Astrocyte (in vitro differentiated cells and primary cell): ENCODE measurements around the gene PNPLA3. TPM values are rescaled to one million over a fixed set of nuclear protein-coding genes. Genes with fewer than 3 reads are reported as not detected.

Experiments
- DNase-seq: peaks from one replicate; pipeline ENCODE4 v3.0.0-alpha.2; 2010; ENCODE audit warnings: low read depth
- FAIRE-seq: peaks from 2 replicates; lab custom pipeline; 2011; peaks lifted over from hg19 to GRCh38; lab: Jason Lieb, UNC
- H2AFZ ChIP-seq: 2 replicates; pipeline ENCODE4 v1.6.0; 2012; ENCODE audit warnings: low read depth, low read length, inconsistent platforms
- H3K27ac ChIP-seq: 2 replicates; pipeline ENCODE4 v1.5.1; 2011; ENCODE audit warnings: low read depth, low read length, inconsistent platforms
- H3K27me3 ChIP-seq: 2 replicates; pipeline ENCODE4 v1.6.0; 2011; ENCODE audit warnings: low read length, inconsistent platforms; ENCODE audit not compliant: insufficient read depth
- H3K36me3 ChIP-seq: 2 replicates; pipeline ENCODE4 v1.5.1; 2011; ENCODE audit warnings: low read length, inconsistent platforms; ENCODE audit not compliant: insufficient read depth
- H3K4me1 ChIP-seq: 2 replicates; pipeline ENCODE4 v1.5.1; 2011; ENCODE audit warnings: low read length, inconsistent platforms; ENCODE audit not compliant: insufficient read depth
- H3K4me2 ChIP-seq: 2 replicates; pipeline ENCODE4 v1.6.0; 2012; ENCODE audit warnings: low read length, inconsistent platforms
- H3K4me3 ChIP-seq: 2 replicates; pipeline ENCODE4 v1.5.1; 2011; ENCODE audit warnings: low read depth, mild to moderate bottlenecking, low read length, inconsistent platforms; ENCODE audit not compliant: insufficient read depth
- H3K79me2 ChIP-seq: 2 replicates; pipeline ENCODE4 v1.6.0; 2012; ENCODE audit warnings: mild to moderate bottlenecking, low read length, inconsistent platforms; ENCODE audit not compliant: insufficient read depth
- H3K9ac ChIP-seq: 2 replicates; pipeline ENCODE4 v1.6.0; 2012; ENCODE audit warnings: mild to moderate bottlenecking, low read length, inconsistent platforms
- H3K9me3 ChIP-seq: 2 replicates; pipeline ENCODE4 v1.5.1; 2012; ENCODE audit warnings: low read depth, mild to moderate bottlenecking, low read length, inconsistent platforms; ENCODE audit not compliant: insufficient read depth
- H4K20me1 ChIP-seq: 2 replicates; pipeline ENCODE4 v1.6.0; 2012; ENCODE audit warnings: low read length, inconsistent platforms; ENCODE audit not compliant: insufficient read depth
- H3K27ac Mint-ChIP-seq: one replicate; pipeline ENCODE4 v1.8.0; 2021; ENCODE audit warnings: mild to moderate bottlenecking, mixed read lengths; ENCODE audit not compliant: unreplicated experiment
- H3K27me3 Mint-ChIP-seq: one replicate; pipeline ENCODE4 v1.8.0; 2021; ENCODE audit warnings: low read depth, mixed read lengths; ENCODE audit not compliant: unreplicated experiment
- H3K36me3 Mint-ChIP-seq: one replicate; pipeline ENCODE4 v1.8.0; 2021; ENCODE audit warnings: low read depth, mixed read lengths; ENCODE audit not compliant: unreplicated experiment
- H3K4me1 Mint-ChIP-seq: one replicate; pipeline ENCODE4 v1.8.0; 2021; ENCODE audit warnings: low read depth, mixed read lengths; ENCODE audit not compliant: unreplicated experiment
- H3K4me3 Mint-ChIP-seq: one replicate; pipeline ENCODE4 v1.8.0; 2021; ENCODE audit warnings: mild to moderate bottlenecking, moderate library complexity, mixed read lengths; ENCODE audit not compliant: unreplicated experiment
- H3K9me3 Mint-ChIP-seq: one replicate; pipeline ENCODE4 v1.8.0; 2021; ENCODE audit warnings: mild to moderate bottlenecking, mixed read lengths; ENCODE audit not compliant: unreplicated experiment
- CTCF ChIP-seq: IDR thresholded peaks from 2 replicates; pipeline ENCODE4 v1.5.1; 2011; ENCODE audit warnings: low read depth, mild to moderate bottlenecking, inconsistent platforms, low read length, moderate library complexity; ENCODE audit not compliant: insufficient read depth
- EZH2 ChIP-seq: IDR thresholded peaks from 2 replicates; pipeline ENCODE4 v1.6.1; 2012; ENCODE audit warnings: mild to moderate bottlenecking, low read length, inconsistent platforms; ENCODE audit not compliant: insufficient read depth
- total RNA-seq: library from RNA; stranded (reverse); gene quantifications from 2 replicates; pipeline ENCODE4 v1.2.1, GENCODE V29; 2021

The PNPLA3 gene
- total RNA-seq, 1 donor from 2014 or later: 10.8 TPM

- peaks cover 50% of the 10 kb centered on the region for H3K36me3 ChIP-seq
- peaks cover 4% of the 10 kb centered on the region for H4K20me1 ChIP-seq
- H3K4me2 ChIP-seq: no peak overlapping the region
- H3K9ac ChIP-seq: no peak overlapping the region
- H3K27ac ChIP-seq: no peak overlapping the region
- no peak overlapping the region for H3K4me3 ChIP-seq
- Mint-ChIP-seq H3K36me3 (peaks cover 16% of the 10 kb centered on the region), H3K4me1 (no peaks in the 10 kb centered on the region), H3K27me3 (no peaks in the 10 kb centered on the region), H3K9me3 (no peaks in the 10 kb centered on the region), H3K27ac (no peak overlapping the region), H3K4me3 (no peak overlapping the region)
- FAIRE-seq (no peak), DNase-seq (no peak)
- no peaks in the 10 kb centered on the region for H3K9me3 ChIP-seq
- no peak overlapping the region for H2AFZ ChIP-seq
- no peaks in the 10 kb centered on the region for H3K79me2 ChIP-seq
- no peaks in the 10 kb centered on the region for H3K27me3 ChIP-seq
- TF ChIP-seq CTCF (no peak), EZH2 (no peak)
- H3K4me1 ChIP-seq: no peaks in the 10 kb centered on the region
These were observed 53.5 kb downstream of the PNPLA3 start for GRCh38 chr22:43976861-43977795.

- H3K4me1 Mint-ChIP-seq: no peaks in the 10 kb centered on the region
- no peak overlapping the region for H3K27ac ChIP-seq
- no peak overlapping the region for H3K4me3 ChIP-seq
- no peak overlapping the region for H3K4me2 ChIP-seq
- H3K27me3 ChIP-seq: no peaks in the 10 kb centered on the region
- TF ChIP-seq CTCF: no peak
- TF ChIP-seq EZH2: no peak
- peaks cover 16% of the 10 kb centered on the region for H3K36me3 Mint-ChIP-seq
- H3K9ac ChIP-seq: no peak overlapping the region
- H3K79me2 ChIP-seq: no peaks in the 10 kb centered on the region
- H3K9me3 ChIP-seq: no peaks in the 10 kb centered on the region
- DNase-seq (no peak), FAIRE-seq (no peak)
- H3K36me3 ChIP-seq: peaks cover 44% of the 10 kb centered on the region
- no peaks in the 10 kb centered on the region for H4K20me1 ChIP-seq
- no peaks in the 10 kb centered on the region for H3K4me1 ChIP-seq
- H3K27me3 Mint-ChIP-seq: no peaks in the 10 kb centered on the region
- H2AFZ ChIP-seq: no peak overlapping the region
- H3K4me3 Mint-ChIP-seq: no peak overlapping the region
- H3K27ac Mint-ChIP-seq: no peak overlapping the region
- H3K9me3 Mint-ChIP-seq: no peaks in the 10 kb centered on the region
These were observed 55.0 kb downstream of the PNPLA3 start for GRCh38 chr22:43978558-43978957.

GRCh38 chr22:43980579-43980978 is 57.0 kb downstream of the PNPLA3 start:
- Histone ChIP-seq H4K20me1 (no peaks in the 10 kb centered on the region), H3K9ac (no peak overlapping the region), H2AFZ (no peak overlapping the region), H3K27ac (no peak overlapping the region), H3K4me2 (no peak overlapping the region), H3K4me3 (no peak overlapping the region), H3K79me2 (no peaks in the 10 kb centered on the region), H3K27me3 (no peaks in the 10 kb centered on the region), H3K4me1 (no peaks in the 10 kb centered on the region), H3K9me3 (no peaks in the 10 kb centered on the region), H3K36me3 (peaks cover 42% of the 10 kb centered on the region)
- Mint-ChIP-seq H3K27me3 (no peaks in the 10 kb centered on the region), H3K27ac (no peak overlapping the region), H3K9me3 (no peaks in the 10 kb centered on the region), H3K36me3 (peaks cover 16% of the 10 kb centered on the region), H3K4me3 (no peak overlapping the region), H3K4me1 (no peaks in the 10 kb centered on the region)
- DNase-seq (no peak), FAIRE-seq (no peak)
- TF ChIP-seq CTCF (no peak), EZH2 (no peak)
